Brain microvascular endothelial cell (primary cell): ENCODE data around the gene GADD45B.

Experiments used
- DNase-seq: peaks from one replicate; pipeline ENCODE4 v3.0.0-alpha.2; 2020
- H3K27ac ChIP-seq: fragments of 250-450 bp; sonication (Bioruptor Pico); 2 replicates; pipeline ENCODE4 v1.5.1; 2020; ENCODE audit warnings: mild to moderate bottlenecking, moderate library complexity
- H3K27me3 ChIP-seq: fragments of 250-450 bp; sonication (Bioruptor Pico); replicated peaks from 2 replicates; pipeline ENCODE4 v1.5.1; 2020; ENCODE audit warnings: mild to moderate bottlenecking
- H3K36me3 ChIP-seq: fragments of 250-450 bp; sonication (Bioruptor Pico); replicated peaks from 2 replicates; pipeline ENCODE4 v1.5.1; 2020; ENCODE audit warnings: mild to moderate bottlenecking
- H3K4me3 ChIP-seq: 2 replicates; pipeline ENCODE4 v1.5.1; 2011; ENCODE audit warnings: low read depth, mild to moderate bottlenecking, control low read depth, low read length, moderate library complexity
- in situ Hi-C: cut with HindIII; loops from 2 replicates; pipeline ENCODE4 v1.10.0; 2017; ENCODE audit warnings: low sequenced_read_pairs, low pct_ligation_motif_present
- TF ChIP-seq, protein P1 (sequence below): IDR thresholded peaks from 2 replicates; pipeline ENCODE4 v1.5.1; 2011; ENCODE audit warnings: low read depth, mild to moderate bottlenecking, moderate library complexity, low read length, control low read depth, inconsistent platforms; ENCODE audit errors: missing control alignments

Gene GADD45B

GRCh38 chr19:2449019-2449418 lies 26.9 kb upstream of the GADD45B start:
- Histone ChIP-seq H3K4me3 (no peak overlapping the region), H3K36me3 (peaks cover 11% of the 10 kb centered on the region), H3K27ac (no peak overlapping the region), H3K27me3 (no peaks in the 10 kb centered on the region)
- in situ Hi-C loops: no loop called here
- no peak for DNase-seq
- TF ChIP-seq, protein P1, sequence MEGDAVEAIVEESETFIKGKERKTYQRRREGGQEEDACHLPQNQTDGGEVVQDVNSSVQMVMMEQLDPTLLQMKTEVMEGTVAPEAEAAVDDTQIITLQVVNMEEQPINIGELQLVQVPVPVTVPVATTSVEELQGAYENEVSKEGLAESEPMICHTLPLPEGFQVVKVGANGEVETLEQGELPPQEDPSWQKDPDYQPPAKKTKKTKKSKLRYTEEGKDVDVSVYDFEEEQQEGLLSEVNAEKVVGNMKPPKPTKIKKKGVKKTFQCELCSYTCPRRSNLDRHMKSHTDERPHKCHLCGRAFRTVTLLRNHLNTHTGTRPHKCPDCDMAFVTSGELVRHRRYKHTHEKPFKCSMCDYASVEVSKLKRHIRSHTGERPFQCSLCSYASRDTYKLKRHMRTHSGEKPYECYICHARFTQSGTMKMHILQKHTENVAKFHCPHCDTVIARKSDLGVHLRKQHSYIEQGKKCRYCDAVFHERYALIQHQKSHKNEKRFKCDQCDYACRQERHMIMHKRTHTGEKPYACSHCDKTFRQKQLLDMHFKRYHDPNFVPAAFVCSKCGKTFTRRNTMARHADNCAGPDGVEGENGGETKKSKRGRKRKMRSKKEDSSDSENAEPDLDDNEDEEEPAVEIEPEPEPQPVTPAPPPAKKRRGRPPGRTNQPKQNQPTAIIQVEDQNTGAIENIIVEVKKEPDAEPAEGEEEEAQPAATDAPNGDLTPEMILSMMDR: no peak

DNA sequence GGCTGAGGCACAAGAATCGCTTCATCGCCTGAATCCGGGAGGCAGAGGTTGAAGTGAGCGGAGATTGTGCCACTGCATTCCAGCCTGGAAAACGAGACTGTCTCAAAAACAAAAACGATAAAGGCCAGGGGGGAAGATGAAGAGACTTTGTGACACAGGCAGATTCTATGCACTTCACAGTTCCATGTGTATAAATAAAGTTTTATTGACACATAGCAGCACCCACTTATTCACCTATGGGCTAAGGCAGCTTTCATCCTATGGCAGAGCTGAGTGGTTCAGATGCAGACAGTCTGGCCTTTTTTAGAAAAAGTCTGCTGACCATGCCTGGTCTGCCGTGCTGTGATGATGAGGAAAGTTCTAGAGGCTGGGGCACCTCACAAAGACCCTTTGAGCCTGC lies 24.8 kb upstream of the GADD45B start:
- H3K27me3 ChIP-seq: no peaks in the 10 kb centered on the region
- DNase-seq: no peak
- TF ChIP-seq, protein P1: no peak
- H3K36me3 ChIP-seq: peaks cover 6% of the 10 kb centered on the region
- H3K4me3 ChIP-seq: no peak overlapping the region
- in situ Hi-C loops: no loop called here
- H3K27ac ChIP-seq: no peak overlapping the region

- in situ Hi-C loops: no loop called here
- no peak overlapping the region for H3K27ac ChIP-seq
- H3K36me3 ChIP-seq: peaks cover 4% of the 10 kb centered on the region
- H3K27me3 ChIP-seq: no peaks in the 10 kb centered on the region
- no peak overlapping the region for H3K4me3 ChIP-seq
- DNase-seq: no peak
- TF ChIP-seq, protein P1: no peak
These were observed 24.2 kb upstream of the GADD45B start for GRCh38 chr19:2451741-2452140.

GRCh38 chr19:2453431-2454025 lies 22.4 kb upstream of the GADD45B start:
- in situ Hi-C loops: no loop called here
- DNase-seq: no peak
- TF ChIP-seq, protein P1: no peak
- Histone ChIP-seq H3K27ac (peak overlapping the region; percentile 58), H3K27me3 (no peaks in the 10 kb centered on the region), H3K36me3 (peaks cover 3% of the 10 kb centered on the region), H3K4me3 (no peak overlapping the region)

DNA sequence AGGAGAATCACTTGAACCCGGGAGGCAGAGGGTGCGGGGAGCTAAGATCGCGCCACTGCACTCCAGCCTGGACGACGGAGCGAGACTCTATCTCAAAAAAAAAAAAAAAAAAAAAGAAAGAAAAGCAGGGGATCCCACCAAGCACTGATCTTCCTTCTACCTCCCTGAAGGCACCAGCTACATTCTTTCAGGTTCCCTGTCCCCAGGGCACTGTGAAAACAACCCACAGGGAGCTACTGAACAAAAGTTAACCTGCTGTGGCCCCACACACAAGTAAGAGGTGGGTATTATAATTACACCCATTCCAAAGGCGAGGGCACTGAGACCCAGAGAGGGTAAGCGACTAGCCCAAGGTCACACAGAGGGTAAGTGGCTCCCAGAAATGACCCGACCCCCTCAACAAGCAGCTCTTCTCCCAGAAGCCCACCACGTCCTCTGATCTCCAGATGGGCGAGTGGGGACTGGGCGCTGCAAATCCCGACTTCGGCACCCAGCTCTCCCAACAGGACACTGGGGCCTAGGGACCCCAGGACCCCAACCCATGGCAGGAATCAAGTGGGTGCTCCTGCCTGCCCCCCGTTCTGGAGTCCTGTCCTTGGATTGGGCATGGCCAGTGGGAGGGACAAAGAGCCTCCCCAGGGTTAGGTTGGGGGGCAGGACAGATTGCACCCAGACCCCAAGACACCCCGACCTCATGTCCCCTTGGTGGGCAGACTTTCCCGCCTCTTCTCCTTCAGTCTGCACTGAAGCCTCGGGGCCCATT lies 21.5 kb upstream of the GADD45B start:
- no peak for DNase-seq
- in situ Hi-C loops: no loop called here
- H3K27me3 ChIP-seq: no peaks in the 10 kb centered on the region
- H3K4me3 ChIP-seq: no peak overlapping the region
- H3K36me3 ChIP-seq: peaks cover 3% of the 10 kb centered on the region
- no peak overlapping the region for H3K27ac ChIP-seq
- TF ChIP-seq, protein P1: no peak
